B cell (primary cell): Measurements from ENCODE around the gene TRPM1. TPM values are rescaled to one million over a fixed set of nuclear protein-coding genes. Genes with fewer than 3 reads are reported as not detected.

Source experiments
- ATAC-seq: fragments of 200-7000 bp; cut with Tn5 transposase; one replicate; pipeline ENCODE4 v1.10.0; 2021; ENCODE audit warnings: low read depth, mild to moderate bottlenecking, moderate number of reproducible peaks, moderate library complexity
- CTCF ChIA-PET: fragments of 350-600 bp; sonication (Branson Sonifier 250); formaldehyde crosslinking; loops from one replicate; lab custom pipeline; 2021; ENCODE audit warnings: antibody characterized with exemption, inconsistent platforms; lab: Charles Lee
- POLR2A ChIA-PET: fragments of 350-600 bp; sonication (Branson Sonifier 250); formaldehyde crosslinking; loops from one replicate; lab custom pipeline; 2021; ENCODE audit warnings: antibody characterized with exemption; lab: Charles Lee
- DNase-seq: peaks from one replicate; pipeline ENCODE4 v3.0.0; 2013
- H2AFZ ChIP-seq: 2 replicates; pipeline ENCODE4 v1.6.1; 2012; ENCODE audit warnings: mild to moderate bottlenecking, low read depth, low read length; ENCODE audit not compliant: insufficient read depth, poor library complexity, severe bottlenecking
- H3K27ac ChIP-seq, 2 donors: 1 replicate in 1 of 2; 2 replicates in 1 of 2; pipeline ENCODE4 v1.5.1; 2012 to 2013; ENCODE audit warnings: low read length in 2 of 2, mild to moderate bottlenecking in 2 of 2, moderate library complexity in 1 of 2
- H3K27me3 ChIP-seq, 4 experiments: fragments of 200-600 bp in 1 of 4; sonication (generic) in 1 of 4; replicated peaks in 1 of 4; 1 replicate in 2 of 4; 2 replicates in 2 of 4; pipeline versions ENCODE4 v1.6.1 to v1.7.0; 2013 to 2016; ENCODE audit warnings: low read length in 3 of 4, mild to moderate bottlenecking in 2 of 4, mixed read lengths in 1 of 4, moderate library complexity in 1 of 4; ENCODE audit not compliant: insufficient read depth in 4 of 4, control insufficient read depth in 3 of 4; ENCODE audit errors: control extremely low read depth in 1 of 4
- H3K36me3 ChIP-seq, 2 experiments: replicated peaks in 1 of 2; 1 replicate in 1 of 2; 2 replicates in 1 of 2; pipeline versions ENCODE4 v1.6.1 to v1.7.1; 2013; ENCODE audit warnings: low read length in 1 of 2; ENCODE audit not compliant: insufficient read depth in 2 of 2, control insufficient read depth in 1 of 2; ENCODE audit errors: control extremely low read depth in 1 of 2, extremely low read depth in 1 of 2
- H3K4me1 ChIP-seq, 2 donors: fragments of 200-600 bp in 1 of 2; sonication (generic) in 1 of 2; 1 replicate in 1 of 2; 2 replicates in 1 of 2; pipeline versions ENCODE4 v1.5.1 to v1.6.1; 2013 to 2017; ENCODE audit warnings: low read length in 2 of 2; ENCODE audit not compliant: control insufficient read depth in 2 of 2, insufficient read depth in 2 of 2
- H3K4me2 ChIP-seq: replicated peaks from 2 replicates; pipeline ENCODE3; 2012; ENCODE audit warnings: mild to moderate bottlenecking, low read depth, low read length; ENCODE audit not compliant: poor library complexity, severe bottlenecking
- H3K4me3 ChIP-seq, 5 experiments: fragments of 200-600 bp in 1 of 5; sonication (generic) in 1 of 5; 1 replicate in 3 of 5; 2 replicates in 2 of 5; pipeline versions ENCODE4 v1.5.1 to v1.7.0; 2011 to 2016; ENCODE audit warnings: low read length in 4 of 5, mild to moderate bottlenecking in 4 of 5, low read depth in 2 of 5, control low read depth in 1 of 5, moderate library complexity in 1 of 5; ENCODE audit not compliant: insufficient read depth in 1 of 5; ENCODE audit errors: control extremely low read depth in 1 of 5, extremely low read depth in 1 of 5
- H3K79me2 ChIP-seq: fragments of 200-600 bp; sonication (generic); one replicate; pipeline ENCODE4 v1.6.0; 2016; ENCODE audit warnings: low read length; ENCODE audit not compliant: control insufficient read depth, insufficient read depth
- H3K9ac ChIP-seq: fragments of 200-600 bp; sonication (generic); 2 replicates; pipeline ENCODE4 v1.6.1; 2017; ENCODE audit warnings: mild to moderate bottlenecking, low read length, moderate library complexity
- H3K9me3 ChIP-seq, 3 donors: one replicate each; pipeline versions ENCODE4 v1.6.1 to v1.7.1; 2013; ENCODE audit warnings: low read length in 2 of 3; ENCODE audit not compliant: control insufficient read depth in 2 of 3, insufficient read depth in 1 of 3; ENCODE audit errors: control extremely low read depth in 1 of 3
- H4K20me1 ChIP-seq: 2 replicates; pipeline ENCODE4 v1.6.0; 2012; ENCODE audit warnings: mild to moderate bottlenecking, low read length; ENCODE audit not compliant: insufficient read depth, control insufficient read depth, poor library complexity, severe bottlenecking
- H3K27ac Mint-ChIP-seq: one replicate; pipeline ENCODE4 v1.8.0; 2021; ENCODE audit warnings: mixed read lengths
- H3K27me3 Mint-ChIP-seq: one replicate; pipeline ENCODE4 v1.8.0; 2021; ENCODE audit warnings: mixed read lengths
- H3K4me1 Mint-ChIP-seq: one replicate; pipeline ENCODE4 v1.8.0; 2021; ENCODE audit warnings: mixed read lengths
- H3K4me3 Mint-ChIP-seq: one replicate; pipeline ENCODE4 v1.8.0; 2021; ENCODE audit warnings: mixed read lengths
- H3K9me3 Mint-ChIP-seq: one replicate; pipeline ENCODE4 v1.8.0; 2022; ENCODE audit warnings: mixed read lengths; ENCODE audit not compliant: insufficient read depth
- CTCF ChIP-seq: fragments of 200-600 bp; IDR thresholded peaks from one replicate; pipeline ENCODE4 v1.8.0; 2022; ENCODE audit warnings: antibody characterized with exemption, mild to moderate bottlenecking
- EZH2 ChIP-seq: IDR thresholded peaks from 2 replicates; pipeline ENCODE4 v1.6.1; 2012; ENCODE audit warnings: borderline replicate concordance, low read depth, mild to moderate bottlenecking, moderate library complexity, low read length; ENCODE audit not compliant: insufficient read depth, poor library complexity, severe bottlenecking
- WGBS: methylation state at CpG from one replicate; pipeline ENCODE4 v1.1.5; 2013; ENCODE audit warnings: missing lambda C conversion rate; ENCODE audit not compliant: insufficient coverage; 5-methylcytosine and 5-hydroxymethylcytosine counted together
- intact Hi-C: fragments of 100-400 bp; cut with micrococcal nuclease; formaldehyde crosslinking; loops from one replicate; pipeline ENCODE4 v1.10.0; 2022
- polyA plus RNA-seq: library from polyadenylated mRNA; depleted of rRNA; stranded (reverse); fragments of >200 nt; gene quantifications from 2 replicates; pipeline ENCODE4 v1.2.3, GENCODE V29; 2012
- total RNA-seq, 2 donors: library from RNA; stranded (reverse); fragments of 120-200 nt in 1 of 2; gene quantifications; 1 replicate in 1 of 2; 2 replicates in 1 of 2; pipeline versions ENCODE4 v1.2.3 to v1.2.4, GENCODE V29; 2013 to 2022

Gene TRPM1
- total and polyA plus RNA-seq, 2 donors (not counting 1 experiment from before 2014, with no cell fraction given) = 0.07 TPM; not detected in 1

- H3K9me3 Mint-ChIP-seq = no peaks in the 10 kb centered on the region
- H3K27ac Mint-ChIP-seq = no peak overlapping the region
- H3K9me3 ChIP-seq = no peaks in the 10 kb centered on the region
Measured at GRCh38 chr15:31108836-31109235, 7.3 kb upstream of the TRPM1 start.

More at GRCh38 chr15:31108836-31109235, 7.3 kb upstream of the TRPM1 start:
- Histone ChIP-seq H3K4me1 (no peaks in the 10 kb centered on the region), H3K4me3 (no peak overlapping the region), H3K9ac (no peak overlapping the region), H2AFZ (no peak overlapping the region), H3K27ac (no peak overlapping the region), H3K36me3 (no peaks in the 10 kb centered on the region), H3K27me3 (no peaks in the 10 kb centered on the region), H3K79me2 (no peaks in the 10 kb centered on the region), H4K20me1 (no peaks in the 10 kb centered on the region), H3K4me2 (no peak overlapping the region)
- WGBS = 100% methylated on average over 3 of the region's 4 CpGs
- no peak for ATAC-seq
- Mint-ChIP-seq H3K27me3 (no peaks in the 10 kb centered on the region), H3K4me3 (no peak overlapping the region), H3K4me1 (no peaks in the 10 kb centered on the region)
- no peak for DNase-seq
- POLR2A ChIA-PET = no interaction called here
- CTCF ChIA-PET = interaction anchor here (3.1 kb wide), 1 partner anchor 20 kb away, joined by 13 read pairs; no protein-coding TSS in a partner anchor
- intact Hi-C loops = no loop called here
- TF ChIP-seq CTCF (no peak), EZH2 (no peak)
